Measurements from ENCODE around the gene TMEM108.

DNA sequence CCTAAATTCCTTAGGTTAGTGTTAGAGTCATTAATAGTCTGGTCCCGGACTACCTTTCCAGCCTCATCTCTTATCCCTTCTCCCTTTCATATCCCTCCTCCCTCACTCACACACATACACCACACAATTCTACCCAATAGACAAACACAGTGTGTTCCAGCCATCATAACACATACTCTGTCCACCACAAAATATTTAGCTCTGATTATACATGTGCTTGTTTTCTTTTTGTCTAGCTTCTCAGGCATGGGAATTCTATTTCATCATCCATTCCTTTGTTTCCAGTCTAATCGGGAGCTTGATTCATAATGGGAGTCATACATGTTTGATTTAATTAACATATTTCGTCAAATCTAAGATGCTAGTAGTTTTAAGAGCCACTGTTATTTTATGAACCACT is 199.8 kb downstream of the TMEM108 start:
- TF ChIP-seq, protein P1, sequence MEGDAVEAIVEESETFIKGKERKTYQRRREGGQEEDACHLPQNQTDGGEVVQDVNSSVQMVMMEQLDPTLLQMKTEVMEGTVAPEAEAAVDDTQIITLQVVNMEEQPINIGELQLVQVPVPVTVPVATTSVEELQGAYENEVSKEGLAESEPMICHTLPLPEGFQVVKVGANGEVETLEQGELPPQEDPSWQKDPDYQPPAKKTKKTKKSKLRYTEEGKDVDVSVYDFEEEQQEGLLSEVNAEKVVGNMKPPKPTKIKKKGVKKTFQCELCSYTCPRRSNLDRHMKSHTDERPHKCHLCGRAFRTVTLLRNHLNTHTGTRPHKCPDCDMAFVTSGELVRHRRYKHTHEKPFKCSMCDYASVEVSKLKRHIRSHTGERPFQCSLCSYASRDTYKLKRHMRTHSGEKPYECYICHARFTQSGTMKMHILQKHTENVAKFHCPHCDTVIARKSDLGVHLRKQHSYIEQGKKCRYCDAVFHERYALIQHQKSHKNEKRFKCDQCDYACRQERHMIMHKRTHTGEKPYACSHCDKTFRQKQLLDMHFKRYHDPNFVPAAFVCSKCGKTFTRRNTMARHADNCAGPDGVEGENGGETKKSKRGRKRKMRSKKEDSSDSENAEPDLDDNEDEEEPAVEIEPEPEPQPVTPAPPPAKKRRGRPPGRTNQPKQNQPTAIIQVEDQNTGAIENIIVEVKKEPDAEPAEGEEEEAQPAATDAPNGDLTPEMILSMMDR (IDR thresholded peaks at IDR 0.05; ENCODE audit: low read length) = no peak
- TF ChIP-seq EZH2 (IDR thresholded peaks at IDR 0.05; ENCODE audit: borderline replicate concordance, low read length) = no peak

Measured in OCI-LY1 (cell line).